SJSA1 (cell line): ENCODE results near the gene MRM2. TPM values are rescaled to one million over a fixed set of nuclear protein-coding genes. Genes with fewer than 3 reads are reported as not detected.
A peak's percentile ranks its signal among the peaks of the same experiment; 100 is the strongest.

Experiments used
- DNase-seq, 2 experiments: peaks; one replicate each; pipeline ENCODE4 v3.0.0-alpha.2; 2015 to 2020; ENCODE audit warnings: low spot score in 2 of 2, low read depth in 1 of 2
- H3K27ac ChIP-seq: fragments of 250-450 bp; sonication (Bioruptor Pico); 2 replicates; pipeline ENCODE4 v1.5.1; 2020; ENCODE audit warnings: mild to moderate bottlenecking, moderate library complexity
- H3K27me3 ChIP-seq: fragments of 250-450 bp; sonication (Bioruptor Pico); replicated peaks from 2 replicates; pipeline ENCODE4 v1.5.1; 2020; ENCODE audit warnings: mild to moderate bottlenecking, moderate library complexity
- H3K36me3 ChIP-seq: fragments of 250-450 bp; sonication (Bioruptor Pico); 2 replicates; pipeline ENCODE4 v1.5.1; 2020; ENCODE audit warnings: mild to moderate bottlenecking
- H3K4me1 ChIP-seq: fragments of 250-450 bp; sonication (Bioruptor Pico); replicated peaks from 2 replicates; pipeline ENCODE4 v1.6.1; 2021; ENCODE audit warnings: mild to moderate bottlenecking
- H3K4me3 ChIP-seq: fragments of 250-450 bp; sonication (Bioruptor Pico); 2 replicates; pipeline ENCODE4 v1.5.1; 2020; ENCODE audit warnings: mild to moderate bottlenecking
- H3K9me3 ChIP-seq: fragments of 250-450 bp; sonication (Bioruptor Pico); replicated peaks from 2 replicates; pipeline ENCODE4 v1.5.1; 2020; ENCODE audit warnings: mild to moderate bottlenecking
- total RNA-seq: library from RNA; depleted of rRNA; stranded (reverse); fragments of >200 nt; shearing (Covaris generic); gene quantifications from 2 replicates; pipeline ENCODE4 v1.2.3, GENCODE V29; 2014

The MRM2 gene
- total RNA-seq, 1 experiment from 2014 or later: 31.6 TPM

GRCh38 chr7:2219136-2219535, 22.9 kb downstream of the MRM2 start:
- Histone ChIP-seq H3K27me3 (no peaks in the 10 kb centered on the region), H3K4me1 (no peaks in the 10 kb centered on the region), H3K4me3 (no peak overlapping the region), H3K36me3 (peaks cover 68% of the 10 kb centered on the region), H3K27ac (no peak overlapping the region), H3K9me3 (no peaks in the 10 kb centered on the region)
- DNase-seq: no peak

- DNase-seq: no peak
- H3K9me3 ChIP-seq: no peaks in the 10 kb centered on the region
- H3K27me3 ChIP-seq: no peaks in the 10 kb centered on the region
- no peak overlapping the region for H3K27ac ChIP-seq
- peaks cover 74% of the 10 kb centered on the region for H3K36me3 ChIP-seq
- no peaks in the 10 kb centered on the region for H3K4me1 ChIP-seq
- H3K4me3 ChIP-seq: no peak overlapping the region
These were observed 23.6 kb downstream of the MRM2 start for GRCh38 chr7:2218444-2218785.

GRCh38 chr7:2217716-2218443, 24.1 kb downstream of the MRM2 start:
- no peak overlapping the region for H3K4me3 ChIP-seq
- H3K4me1 ChIP-seq: no peaks in the 10 kb centered on the region
- peaks cover 73% of the 10 kb centered on the region for H3K36me3 ChIP-seq
- no peaks in the 10 kb centered on the region for H3K9me3 ChIP-seq
- H3K27ac ChIP-seq: no peak overlapping the region
- no peaks in the 10 kb centered on the region for H3K27me3 ChIP-seq
- DNase-seq: no peak

GRCh38 chr7:2217206-2217605, 24.8 kb downstream of the MRM2 start:
- H3K9me3 ChIP-seq: no peaks in the 10 kb centered on the region
- H3K27ac ChIP-seq: no peak overlapping the region
- peaks cover 73% of the 10 kb centered on the region for H3K36me3 ChIP-seq
- H3K27me3 ChIP-seq: no peaks in the 10 kb centered on the region
- no peaks in the 10 kb centered on the region for H3K4me1 ChIP-seq
- DNase-seq: no peak
- no peak overlapping the region for H3K4me3 ChIP-seq

- Histone ChIP-seq H3K9me3 (no peaks in the 10 kb centered on the region), H3K4me3 (no peak overlapping the region), H3K4me1 (no peaks in the 10 kb centered on the region), H3K36me3 (peaks cover 77% of the 10 kb centered on the region), H3K27me3 (no peaks in the 10 kb centered on the region), H3K27ac (no peak overlapping the region)
- no peak for DNase-seq
These were observed 26.2 kb downstream of the MRM2 start for GRCh38 chr7:2215851-2216250.

GRCh38 chr7:2214636-2215035, 27.4 kb downstream of the MRM2 start:
- Histone ChIP-seq H3K4me3 (no peak overlapping the region), H3K27ac (no peak overlapping the region), H3K36me3 (peaks cover 75% of the 10 kb centered on the region), H3K27me3 (no peaks in the 10 kb centered on the region), H3K9me3 (0 out of 2 replicates have a peak, but pooled peaks cover 2% of the 10 kb centered on the region), H3K4me1 (no peaks in the 10 kb centered on the region)
- DNase-seq: no peak

- H3K27ac ChIP-seq: no peak overlapping the region
- no peak for DNase-seq
- no peak overlapping the region for H3K4me3 ChIP-seq
- 0 out of 2 replicates have a peak, but pooled peaks cover 2% of the 10 kb centered on the region for H3K9me3 ChIP-seq
- no peaks in the 10 kb centered on the region for H3K4me1 ChIP-seq
- no peaks in the 10 kb centered on the region for H3K27me3 ChIP-seq
- peaks cover 83% of the 10 kb centered on the region for H3K36me3 ChIP-seq
These were observed 28.3 kb downstream of the MRM2 start for GRCh38 chr7:2213551-2214215.

GRCh38 chr7:2212906-2213305, 29.1 kb downstream of the MRM2 start:
- no peaks in the 10 kb centered on the region for H3K4me1 ChIP-seq
- H3K4me3 ChIP-seq: no peak overlapping the region
- H3K36me3 ChIP-seq: peaks cover 88% of the 10 kb centered on the region
- 0 out of 2 replicates have a peak, but pooled peaks cover 2% of the 10 kb centered on the region for H3K9me3 ChIP-seq
- no peak for DNase-seq
- no peaks in the 10 kb centered on the region for H3K27me3 ChIP-seq
- no peak overlapping the region for H3K27ac ChIP-seq

- Histone ChIP-seq H3K4me3 (no peak overlapping the region), H3K36me3 (peaks cover 85% of the 10 kb centered on the region), H3K27me3 (no peaks in the 10 kb centered on the region), H3K27ac (no peak overlapping the region), H3K9me3 (0 out of 2 replicates have a peak, but pooled peaks cover 2% of the 10 kb centered on the region), H3K4me1 (no peaks in the 10 kb centered on the region)
- no peak for DNase-seq
These were observed 30.1 kb downstream of the MRM2 start for GRCh38 chr7:2211926-2212325.

- Histone ChIP-seq H3K27ac (no peak overlapping the region), H3K4me3 (no peak overlapping the region), H3K27me3 (no peaks in the 10 kb centered on the region), H3K9me3 (0 out of 2 replicates have a peak, but pooled peaks cover 2% of the 10 kb centered on the region), H3K36me3 (peaks cover 86% of the 10 kb centered on the region), H3K4me1 (no peaks in the 10 kb centered on the region)
- DNase-seq: no peak
These were observed 30.6 kb downstream of the MRM2 start for GRCh38 chr7:2211259-2211880.

GRCh38 chr7:2210551-2211258, 31.3 kb downstream of the MRM2 start:
- Histone ChIP-seq H3K4me1 (no peaks in the 10 kb centered on the region), H3K9me3 (0 out of 2 replicates have a peak, but pooled peaks cover 2% of the 10 kb centered on the region), H3K36me3 (peaks cover 81% of the 10 kb centered on the region), H3K27me3 (no peaks in the 10 kb centered on the region), H3K27ac (no peak overlapping the region), H3K4me3 (no peak overlapping the region)
- DNase-seq: no peak

- DNase-seq: no peak
- no peaks in the 10 kb centered on the region for H3K4me1 ChIP-seq
- H3K27me3 ChIP-seq: no peaks in the 10 kb centered on the region
- H3K36me3 ChIP-seq: peaks cover 80% of the 10 kb centered on the region
- H3K4me3 ChIP-seq: no peak overlapping the region
- no peak overlapping the region for H3K27ac ChIP-seq
- H3K9me3 ChIP-seq: 0 out of 2 replicates have a peak, but pooled peaks cover 2% of the 10 kb centered on the region
These were observed 32.1 kb downstream of the MRM2 start for GRCh38 chr7:2209961-2210323.

GRCh38 chr7:2209146-2209960, 32.7 kb downstream of the MRM2 start:
- Histone ChIP-seq H3K9me3 (0 out of 2 replicates have a peak, but pooled peaks cover 2% of the 10 kb centered on the region), H3K4me1 (no peaks in the 10 kb centered on the region), H3K4me3 (no peak overlapping the region), H3K27ac (no peak overlapping the region), H3K36me3 (peaks cover 74% of the 10 kb centered on the region), H3K27me3 (no peaks in the 10 kb centered on the region)
- peak; percentile 29 to 74 for DNase-seq
